Measurements from ENCODE around the gene AIP. TPM values are rescaled to one million over a fixed set of nuclear protein-coding genes. Genes with fewer than 3 reads are reported as not detected.

The AIP gene
- total RNA-seq (2022; extraction: Qiagen RNA extraction; ENCODE audit: low read depth) = 45.8 to 54.0 TPM (median 47.4 TPM) in 5 replicates

GRCh38 chr11:67482827-67483798 lies at the start of gene AIP:
AIP (plus strand) TSS chr11:67483026; CDS start chr11:67483159, 133 bp downstream.

GRCh38 chr11:67437082-67437808 lies 45.6 kb upstream of the AIP start, which contains the start of gene PTPRCAP:
PTPRCAP (minus strand) TSS chr11:67437682; CDS start chr11:67437619, 63 bp downstream.

GRCh38 chr11:67452141-67452952 lies 30.5 kb upstream of the AIP start, which contains the start of gene GPR152:
GPR152 (minus strand) TSS chr11:67452729; CDS start chr11:67452724, 5 bp downstream.

GRCh38 chr11:67455054-67455453 lies 27.8 kb upstream of the AIP start, which contains the start of gene CABP4:
CABP4 (plus strand) TSS chr11:67455354; CDS start chr11:67455424, 70 bp downstream.

GRCh38 chr11:67468759-67469507 lies 13.9 kb upstream of the AIP start, which contains the start of gene TMEM134:
TMEM134 (minus strand) TSS chr11:67469251; CDS start chr11:67469192, 59 bp downstream.

GRCh38 chr11:67504950-67505581 lies 22.2 kb downstream of the AIP start, which contains the start of gene PITPNM1:
PITPNM1 (minus strand) TSS chr11:67505363; CDS start chr11:67504180, 1,183 bp downstream.

GRCh38 chr11:67507864-67508485 lies 25.1 kb downstream of the AIP start, which contains the start of gene CDK2AP2:
CDK2AP2 (minus strand) TSS chr11:67508162; CDS start chr11:67508082, 80 bp downstream.

GRCh38 chr11:67522844-67523555 lies 40.2 kb downstream of the AIP start, which contains the start of gene CABP2:
CABP2 (minus strand) TSS chr11:67523446; CDS start chr11:67523326, 120 bp downstream.

Other genes with a start within 250 kb of the AIP start
- gene GRK2, start 216.6 kb upstream of the AIP start, total RNA-seq (2022; extraction: Qiagen RNA extraction; ENCODE audit: low read depth) = 30.0 to 41.0 TPM (median 37.7 TPM) in 5 replicates
- 21.2 to 28.1 TPM (median 25.4 TPM) in 5 replicates for gene ANKRD13D, start 193.7 kb upstream of the AIP start, total RNA-seq (2022; extraction: Qiagen RNA extraction; ENCODE audit: low read depth)
- 18.0 to 27.2 TPM (median 24.5 TPM) in 5 replicates for gene SSH3, start 179.5 kb upstream of the AIP start, total RNA-seq (2022; extraction: Qiagen RNA extraction; ENCODE audit: low read depth)
- 209 to 247 TPM (median 230 TPM) in 5 replicates for gene POLD4, start 129.5 kb upstream of the AIP start, total RNA-seq (2022; extraction: Qiagen RNA extraction; ENCODE audit: low read depth)
- gene CLCF1, start 109.4 kb upstream of the AIP start, total RNA-seq (2022; extraction: Qiagen RNA extraction; ENCODE audit: low read depth) = 42.5 to 51.9 TPM (median 46.1 TPM) in 5 replicates
- gene RAD9A, start 91.0 kb upstream of the AIP start, total RNA-seq (2022; extraction: Qiagen RNA extraction; ENCODE audit: low read depth) = 23.8 to 40.0 TPM (median 33.5 TPM) in 5 replicates
- gene PPP1CA, start 81.2 kb upstream of the AIP start, total RNA-seq (2022; extraction: Qiagen RNA extraction; ENCODE audit: low read depth) = 265 to 309 TPM (median 294 TPM) in 5 replicates
- 0.07 to 0.12 TPM (median 0.07 TPM) in 3 of 5 replicates, not detected in the others for gene TBC1D10C, start 78.9 kb upstream of the AIP start, total RNA-seq (2022; extraction: Qiagen RNA extraction; ENCODE audit: low read depth)
- 0.14 to 0.53 TPM (median 0.18 TPM) in 5 replicates for gene CARNS1, start 67.3 kb upstream of the AIP start, total RNA-seq (2022; extraction: Qiagen RNA extraction; ENCODE audit: low read depth)
- gene RPS6KB2, start 54.5 kb upstream of the AIP start, total RNA-seq (2022; extraction: Qiagen RNA extraction; ENCODE audit: low read depth) = 44.4 to 52.3 TPM (median 44.9 TPM) in 5 replicates
- gene PTPRCAP, start 45.3 kb upstream of the AIP start, total RNA-seq (2022; extraction: Qiagen RNA extraction; ENCODE audit: low read depth) = 0.22 to 0.36 TPM (median 0.30 TPM) in 5 replicates
- gene CORO1B, start 39.5 kb upstream of the AIP start, total RNA-seq (2022; extraction: Qiagen RNA extraction; ENCODE audit: low read depth) = 53.5 to 63.8 TPM (median 58.1 TPM) in 5 replicates
- gene GPR152, start 30.3 kb upstream of the AIP start, total RNA-seq (2022; extraction: Qiagen RNA extraction; ENCODE audit: low read depth) = 0.06 TPM in 1 of 5 replicates, not detected in the others
- not detected in 5 replicates for gene CABP4, start 27.7 kb upstream of the AIP start, total RNA-seq (2022; extraction: Qiagen RNA extraction; ENCODE audit: low read depth)
- gene TMEM134, start 13.8 kb upstream of the AIP start, total RNA-seq (2022; extraction: Qiagen RNA extraction; ENCODE audit: low read depth) = 49.3 to 60.6 TPM (median 56.9 TPM) in 5 replicates
- 45.3 to 66.7 TPM (median 53.3 TPM) in 5 replicates for gene PITPNM1, start 22.3 kb downstream of the AIP start, total RNA-seq (2022; extraction: Qiagen RNA extraction; ENCODE audit: low read depth)
- gene CDK2AP2, start 25.1 kb downstream of the AIP start, total RNA-seq (2022; extraction: Qiagen RNA extraction; ENCODE audit: low read depth) = 67.0 to 103 TPM (median 89.2 TPM) in 5 replicates
- not detected in 5 replicates for gene CABP2, start 40.4 kb downstream of the AIP start, total RNA-seq (2022; extraction: Qiagen RNA extraction; ENCODE audit: low read depth)
- gene GSTP1, start 100.8 kb downstream of the AIP start, total RNA-seq (2022; extraction: Qiagen RNA extraction; ENCODE audit: low read depth) = 1,469 to 1,648 TPM (median 1,554 TPM) in 5 replicates
- 133 to 157 TPM (median 149 TPM) in 5 replicates for gene NDUFV1, start 123.9 kb downstream of the AIP start, total RNA-seq (2022; extraction: Qiagen RNA extraction; ENCODE audit: low read depth)
- 8.7 to 14.8 TPM (median 11.6 TPM) in 5 replicates for gene NUDT8, start 146.9 kb downstream of the AIP start, total RNA-seq (2022; extraction: Qiagen RNA extraction; ENCODE audit: low read depth)
- not detected in 5 replicates for gene TBX10, start 156.7 kb downstream of the AIP start, total RNA-seq (2022; extraction: Qiagen RNA extraction; ENCODE audit: low read depth)
- 0.95 to 1.4 TPM (median 1.3 TPM) in 5 replicates for gene ACY3, start 167.7 kb downstream of the AIP start, total RNA-seq (2022; extraction: Qiagen RNA extraction; ENCODE audit: low read depth)
- not detected in 5 replicates for gene ALDH3B2, start 191.6 kb downstream of the AIP start, total RNA-seq (2022; extraction: Qiagen RNA extraction; ENCODE audit: low read depth)